ENCODE data around the gene GLYATL1. TPM values are rescaled to one million over a fixed set of nuclear protein-coding genes. Genes with fewer than 3 reads are reported as not detected.

Gene GLYATL1, protein sequence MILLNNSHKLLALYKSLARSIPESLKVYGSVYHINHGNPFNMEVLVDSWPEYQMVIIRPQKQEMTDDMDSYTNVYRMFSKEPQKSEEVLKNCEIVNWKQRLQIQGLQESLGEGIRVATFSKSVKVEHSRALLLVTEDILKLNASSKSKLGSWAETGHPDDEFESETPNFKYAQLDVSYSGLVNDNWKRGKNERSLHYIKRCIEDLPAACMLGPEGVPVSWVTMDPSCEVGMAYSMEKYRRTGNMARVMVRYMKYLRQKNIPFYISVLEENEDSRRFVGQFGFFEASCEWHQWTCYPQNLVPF
- 0.69 and 0.96 TPM in 2 replicates for total RNA-seq (2014; rRNA removed)
- polyA plus RNA-seq (2012) = 0.36 TPM

DNA sequence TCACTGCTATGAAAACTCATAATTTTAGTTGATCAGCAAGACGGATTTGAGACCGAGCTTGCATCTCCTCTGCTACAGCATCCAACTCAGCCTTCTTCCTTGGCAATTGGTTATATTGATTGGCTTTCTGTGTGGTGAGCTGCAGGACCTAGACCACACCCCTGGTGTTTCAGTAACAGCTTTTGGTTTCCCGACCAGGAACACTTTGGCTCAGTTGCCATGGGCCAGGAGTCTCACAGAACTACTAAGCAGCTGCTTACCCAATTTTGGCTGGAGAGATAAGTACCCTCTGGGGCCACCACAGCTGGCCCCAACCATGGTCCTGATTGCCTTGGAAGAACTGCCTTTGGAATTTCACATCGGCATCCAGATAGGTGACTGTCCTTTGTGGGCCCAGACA lies at the start of gene GLYATL1:
Gene GLYATL1, plus strand, starts transcription at position 212 of the 400 bp plus-strand sequence. CDS start 7,600 bp downstream, outside the sequence.
- DNase-seq (ENCODE audit: low read depth) = no peak

DNA sequence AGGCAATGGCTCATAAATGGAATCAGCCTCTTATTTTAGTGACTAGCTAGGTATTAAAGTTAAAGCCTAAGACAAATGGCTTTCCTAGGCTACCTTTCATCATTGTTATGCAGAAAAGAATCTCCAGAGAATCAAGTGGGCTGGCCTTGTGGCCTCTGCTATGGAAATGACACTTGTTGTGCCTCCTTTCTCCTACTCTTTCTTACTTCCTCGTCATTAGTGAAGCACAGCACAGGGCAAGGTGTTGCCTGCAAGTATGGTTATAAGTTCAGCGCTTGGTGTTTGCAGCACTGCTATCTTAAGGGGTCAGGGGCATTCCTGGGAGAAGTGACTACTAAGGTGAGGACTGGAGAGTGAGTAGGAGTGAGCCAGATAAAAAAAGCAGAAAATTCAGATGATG lies 45.4 kb upstream of the GLYATL1 start:
- no peak for DNase-seq (ENCODE audit: low read depth)

DNA sequence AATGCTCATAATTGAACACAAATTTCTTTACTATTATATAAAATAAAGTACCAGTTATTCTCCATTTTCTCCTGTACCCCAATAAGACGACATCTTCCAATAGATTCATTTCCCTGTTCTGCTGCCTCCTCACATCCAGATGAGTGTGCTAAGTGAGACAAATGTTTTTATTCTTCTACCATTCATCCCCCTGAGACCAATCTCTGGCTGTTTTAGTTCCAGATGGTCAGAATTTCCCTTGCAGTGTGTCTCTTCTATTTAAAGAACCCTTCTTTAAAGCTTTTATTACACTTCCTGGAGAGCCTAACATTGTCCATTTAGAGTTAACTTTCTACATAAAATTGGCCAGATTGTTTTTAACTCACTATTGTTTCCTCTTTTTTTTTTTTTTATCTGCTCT lies 41.2 kb upstream of the GLYATL1 start:
- DNase-seq (ENCODE audit: low read depth) = no peak

DNA sequence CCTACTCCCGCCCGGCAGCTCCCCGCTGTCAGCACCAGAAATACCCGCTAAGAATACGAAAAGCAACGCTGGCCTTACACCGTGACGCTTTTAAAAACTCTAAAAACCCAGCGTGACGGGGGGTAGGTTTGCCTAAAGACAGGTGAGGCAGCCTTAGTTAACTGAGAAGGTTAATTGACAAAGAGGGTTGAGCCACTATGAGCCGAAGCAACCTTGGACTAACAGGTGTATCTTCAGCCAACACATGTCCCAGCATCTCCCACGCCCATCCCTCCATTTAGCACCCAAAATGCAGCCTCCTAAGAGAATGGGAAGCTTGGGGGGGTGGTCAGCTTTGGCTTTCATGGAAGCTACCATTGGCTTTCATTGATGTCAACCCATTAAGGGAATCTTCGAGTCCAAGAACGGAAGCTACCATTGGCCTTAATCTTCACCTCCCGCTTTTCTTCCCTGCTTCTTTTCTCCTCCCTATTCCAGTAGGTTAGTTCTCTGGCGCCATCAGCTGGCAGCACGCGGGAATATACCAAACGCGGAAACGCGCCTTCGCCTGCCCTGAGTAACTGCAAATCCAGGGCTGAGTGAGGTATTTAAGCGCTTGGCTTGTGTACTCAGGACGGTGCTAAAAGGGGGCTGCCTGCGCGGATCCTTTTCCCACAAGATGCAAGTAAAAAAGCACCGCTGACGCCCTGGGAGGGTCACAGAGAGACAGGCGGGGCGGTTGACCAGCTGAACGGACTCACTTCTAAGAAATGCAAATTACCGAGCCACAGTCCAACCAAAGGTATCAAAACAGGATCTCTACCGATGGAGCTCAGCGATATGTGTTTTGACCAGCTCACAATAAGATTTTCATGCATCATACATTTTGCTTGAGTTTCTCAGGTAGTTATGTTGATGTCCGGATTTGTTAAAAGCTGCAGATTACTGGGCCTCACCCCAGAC lies 38.5 kb upstream of the GLYATL1 start:
- peak; percentile 58 for DNase-seq (ENCODE audit: low read depth)

DNA sequence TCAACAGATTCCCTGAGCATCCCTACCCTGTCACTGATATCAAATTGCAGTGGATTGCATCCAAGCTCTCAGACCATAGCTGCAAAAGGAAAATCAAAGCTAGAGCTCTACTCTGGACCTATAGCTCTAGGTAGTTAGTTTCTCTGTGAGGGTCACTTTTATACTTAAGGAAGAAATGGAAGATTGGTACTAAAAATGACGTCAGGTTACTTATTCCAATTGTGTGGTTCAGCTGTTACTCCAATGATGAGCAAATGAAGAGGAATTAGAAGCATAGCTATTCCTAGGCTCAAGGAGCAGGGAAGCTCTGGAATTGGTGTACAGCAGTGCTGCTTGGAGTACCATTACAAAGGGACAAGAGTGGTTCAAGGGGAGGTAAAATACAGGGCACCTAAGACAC lies 36.4 kb upstream of the GLYATL1 start:
- DNase-seq (ENCODE audit: low read depth) = no peak

DNA sequence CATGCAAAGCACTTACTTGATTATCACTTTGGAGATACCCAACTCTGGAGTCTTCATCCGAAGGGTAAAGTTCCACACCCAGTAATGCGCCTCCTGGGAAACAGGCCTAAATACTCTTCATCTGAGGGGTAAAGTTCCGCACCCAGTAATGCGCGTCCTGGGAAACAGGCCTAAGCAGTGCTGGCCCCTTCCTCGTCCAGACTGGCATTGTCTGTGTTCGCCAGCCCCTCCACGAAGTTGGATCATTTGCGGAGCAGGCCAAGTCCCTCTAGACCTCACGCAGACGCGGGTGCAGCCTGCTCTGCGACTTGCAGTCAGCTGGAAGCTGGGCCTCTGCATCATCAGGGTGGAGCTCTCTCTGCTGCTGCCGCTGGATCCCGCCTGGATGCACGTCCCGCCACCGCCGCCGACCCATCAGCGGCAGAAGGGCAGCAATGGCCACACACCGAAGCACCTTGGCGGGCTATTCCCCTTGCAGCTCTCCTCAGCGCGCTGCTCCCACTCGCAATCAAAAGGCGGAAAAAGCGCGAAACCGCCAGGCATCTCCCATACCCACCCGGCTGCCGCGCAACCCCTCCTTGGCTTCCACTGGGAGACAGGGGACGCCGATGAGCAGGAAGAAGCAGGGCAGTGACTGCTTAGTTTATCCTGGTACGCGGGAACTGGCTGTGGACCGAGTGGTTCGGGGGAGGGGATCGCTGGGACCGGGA lies 34.1 kb upstream of the GLYATL1 start:
- peak; percentile 53 for DNase-seq (ENCODE audit: low read depth)

DNA sequence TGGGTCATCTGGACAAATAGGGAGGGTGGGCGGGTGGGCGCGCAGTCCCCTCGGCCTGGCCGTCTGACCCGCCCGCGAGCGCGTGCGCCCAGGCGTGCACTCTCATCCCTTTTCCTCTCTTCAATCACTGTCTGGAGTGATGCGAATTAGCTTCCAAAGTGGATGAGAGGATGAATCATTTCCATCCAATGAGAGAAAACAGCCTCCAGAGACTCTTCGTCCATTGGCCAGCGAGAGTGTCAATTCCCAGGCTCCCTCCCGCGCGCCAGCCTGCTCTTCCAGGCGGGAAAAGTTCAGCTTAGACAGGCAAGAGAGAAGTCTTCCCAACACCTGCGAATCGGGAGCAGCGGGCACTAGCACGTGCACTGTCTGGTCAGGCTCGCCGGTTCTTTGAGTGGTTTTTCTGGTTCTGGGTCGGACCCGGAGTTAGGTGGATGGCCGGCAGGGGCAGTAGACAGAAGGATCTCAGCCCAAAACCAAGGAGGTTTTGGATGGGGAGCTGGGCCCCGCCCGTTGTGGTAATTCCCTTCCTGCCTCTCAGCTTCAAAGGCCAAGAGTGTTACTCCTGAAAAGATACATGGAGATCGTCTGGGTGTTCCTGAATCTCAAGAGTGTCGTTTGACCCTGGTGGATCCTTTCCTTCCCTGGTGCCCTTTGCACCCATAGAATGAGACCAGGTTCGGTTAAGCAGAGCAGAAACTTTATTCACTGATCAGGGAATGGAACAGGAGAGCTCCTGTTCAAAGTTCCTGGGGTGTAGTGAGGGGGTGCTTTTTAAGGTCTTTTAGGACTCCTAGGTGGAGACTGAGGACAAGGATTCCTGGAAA lies 33.4 kb upstream of the GLYATL1 start:
- peak; percentile 83 for DNase-seq (ENCODE audit: low read depth)

DNA sequence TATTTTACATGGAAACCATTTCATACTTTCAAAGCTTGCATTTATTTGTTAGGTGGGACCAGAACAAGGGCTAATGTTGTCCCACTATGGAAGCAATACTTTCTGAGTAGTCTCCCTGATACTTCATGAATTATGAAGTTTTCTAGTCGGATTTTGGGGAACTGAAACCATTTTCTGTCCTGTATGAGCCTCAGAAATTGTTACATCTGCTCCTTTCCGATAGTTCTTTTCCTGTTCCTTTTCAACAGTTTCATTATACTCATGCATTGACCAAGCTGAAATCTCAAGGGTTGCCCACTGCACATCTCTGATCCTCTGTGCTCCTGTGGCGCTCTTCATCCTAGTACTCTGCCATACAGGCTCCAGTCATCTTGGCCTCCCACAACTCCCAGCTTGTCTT lies 31.5 kb upstream of the GLYATL1 start:
- no peak for DNase-seq (ENCODE audit: low read depth)

DNA sequence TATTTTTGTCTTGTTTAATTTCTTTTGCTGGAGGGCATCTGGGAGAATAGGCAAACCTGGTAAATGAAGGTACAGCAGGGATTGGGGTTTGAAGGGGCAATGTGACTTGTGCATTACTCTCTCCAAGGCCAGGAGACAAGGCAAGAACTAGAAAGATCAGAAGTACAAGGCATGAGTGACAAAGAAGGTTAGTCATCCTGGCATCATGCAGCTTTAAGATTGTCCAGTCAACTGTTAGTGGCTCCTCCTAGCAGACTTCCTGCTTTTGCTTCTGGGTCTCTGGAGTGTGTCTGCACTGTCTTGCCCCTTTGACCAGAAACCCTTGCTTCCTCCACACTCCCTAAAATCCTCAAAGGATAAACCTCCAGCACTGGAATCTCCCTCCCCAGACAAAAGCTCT lies 27.2 kb upstream of the GLYATL1 start:
- no peak for DNase-seq (ENCODE audit: low read depth)

DNA sequence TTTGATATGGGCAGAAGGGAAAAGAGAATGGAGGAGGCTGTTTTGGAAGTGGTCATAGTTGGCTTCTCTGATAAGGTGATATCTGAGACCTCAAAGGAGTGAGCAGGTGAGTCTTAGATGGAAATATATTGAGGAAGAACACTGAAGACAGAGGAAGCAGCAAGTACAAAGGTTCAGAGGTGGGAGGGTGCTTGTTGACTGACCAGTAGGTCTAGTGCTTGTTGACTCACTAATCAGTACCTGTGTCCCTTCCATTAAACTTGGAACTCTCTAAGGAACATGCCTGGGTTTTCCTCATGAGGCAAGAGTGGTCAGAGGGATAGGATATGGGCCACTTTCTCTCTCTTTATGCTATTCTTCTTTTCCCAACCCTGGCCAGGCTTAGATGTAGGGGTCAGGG lies 25.6 kb upstream of the GLYATL1 start:
- no peak for DNase-seq (ENCODE audit: low read depth)

DNA sequence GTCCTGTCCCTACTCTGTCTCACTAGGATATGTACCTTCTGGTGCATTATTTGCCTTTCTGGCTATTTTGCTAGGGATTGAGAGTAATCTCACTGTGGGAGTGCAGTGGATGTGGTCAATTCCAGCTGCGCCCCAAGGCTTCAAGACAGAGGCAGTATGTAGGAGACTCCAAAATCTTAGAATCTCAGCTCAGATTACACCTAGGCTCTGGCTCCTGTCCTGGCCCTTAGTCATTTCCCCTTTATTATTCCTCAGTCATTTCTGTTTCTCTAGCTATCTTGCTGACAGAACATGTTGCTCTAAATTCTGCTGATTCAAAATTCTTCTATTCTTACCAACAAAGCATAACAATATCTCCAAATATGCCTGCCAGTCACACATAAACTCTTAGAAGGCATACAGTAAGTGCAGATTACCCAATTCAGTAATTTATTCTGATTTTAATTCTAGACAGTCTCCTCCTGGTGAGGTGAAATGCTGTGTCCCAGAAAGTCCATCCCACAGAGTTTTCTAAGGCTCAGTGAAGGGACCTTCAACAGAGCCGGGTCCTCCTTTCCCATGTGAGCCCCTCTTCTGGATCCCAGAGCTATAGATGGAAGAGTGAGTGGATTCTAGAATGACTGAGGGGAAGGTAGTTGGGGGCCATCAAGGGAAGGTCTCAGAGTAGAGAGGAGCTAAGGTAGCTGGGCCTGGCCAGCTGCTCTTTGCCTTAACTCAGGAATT lies 24.3 kb upstream of the GLYATL1 start:
- no peak for DNase-seq (ENCODE audit: low read depth)

DNA sequence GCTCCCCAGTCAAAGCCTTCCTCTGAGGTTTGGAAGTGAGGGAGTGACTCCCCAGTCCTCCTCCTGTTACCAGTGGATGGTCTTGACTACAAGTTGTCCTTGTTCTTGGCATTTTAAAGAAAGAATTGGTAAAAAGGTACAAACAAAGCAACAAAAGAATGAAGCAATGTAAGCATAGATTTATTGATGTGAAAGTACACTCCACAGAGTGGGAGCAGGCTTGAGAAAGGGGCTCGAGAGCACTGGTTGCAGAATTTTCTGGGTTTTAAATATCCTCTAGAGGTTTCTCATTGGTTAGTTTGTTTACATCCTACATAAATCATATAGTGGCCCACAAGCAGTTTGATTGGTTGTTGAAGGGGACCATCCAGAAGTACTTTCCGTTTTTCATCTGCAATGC lies 22.7 kb upstream of the GLYATL1 start:
- no peak for DNase-seq (ENCODE audit: low read depth)

DNA sequence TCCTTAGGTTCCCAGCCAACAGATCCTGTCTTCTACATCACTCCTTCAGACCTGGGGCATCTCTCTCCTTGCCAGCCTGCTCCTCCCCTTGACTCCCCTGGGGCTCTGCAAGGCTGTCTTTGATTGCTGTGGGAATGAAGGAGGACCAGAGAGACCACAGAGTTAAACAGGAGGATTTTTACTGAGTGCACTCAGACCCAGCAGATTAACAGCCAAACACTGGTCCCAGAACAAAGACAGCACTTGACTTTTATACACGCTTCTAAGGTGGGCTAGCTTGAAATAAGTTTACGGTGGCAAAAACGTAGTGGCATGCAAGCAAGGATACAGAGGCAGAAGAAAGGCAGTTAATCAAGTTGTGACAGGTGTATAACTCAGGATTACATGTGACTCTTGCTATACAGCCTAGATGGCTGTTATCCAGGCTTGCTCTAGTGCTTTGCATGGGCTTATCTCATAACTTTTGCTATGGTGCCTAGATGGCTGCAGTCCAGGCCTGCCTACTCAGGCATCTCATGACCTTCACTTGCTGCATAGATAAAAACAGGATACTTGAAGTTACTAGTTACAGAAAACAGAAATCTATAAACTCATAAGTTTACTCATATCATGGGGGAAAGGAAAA lies 22.0 kb upstream of the GLYATL1 start:
- no peak for DNase-seq (ENCODE audit: low read depth)

DNA sequence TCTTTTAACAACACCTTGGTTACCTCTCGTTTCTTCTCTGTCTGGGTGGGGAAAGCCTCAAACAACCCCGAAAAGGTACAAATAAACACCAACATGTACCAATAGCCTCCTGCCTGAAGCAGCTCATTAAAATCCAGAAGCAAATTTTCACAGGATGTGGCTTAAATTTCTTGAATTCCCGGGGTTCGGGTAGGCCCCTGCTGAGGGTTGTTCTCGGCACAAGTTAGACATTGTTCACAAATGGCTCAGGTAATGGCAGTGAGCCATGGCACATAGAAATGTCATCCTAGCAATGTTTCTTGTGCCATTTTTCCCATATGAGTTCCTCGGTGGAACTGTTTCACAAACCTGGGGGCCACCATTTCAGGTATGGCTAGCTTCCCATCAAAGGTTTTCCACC lies 19.7 kb upstream of the GLYATL1 start:
- DNase-seq (ENCODE audit: low read depth) = no peak

DNA sequence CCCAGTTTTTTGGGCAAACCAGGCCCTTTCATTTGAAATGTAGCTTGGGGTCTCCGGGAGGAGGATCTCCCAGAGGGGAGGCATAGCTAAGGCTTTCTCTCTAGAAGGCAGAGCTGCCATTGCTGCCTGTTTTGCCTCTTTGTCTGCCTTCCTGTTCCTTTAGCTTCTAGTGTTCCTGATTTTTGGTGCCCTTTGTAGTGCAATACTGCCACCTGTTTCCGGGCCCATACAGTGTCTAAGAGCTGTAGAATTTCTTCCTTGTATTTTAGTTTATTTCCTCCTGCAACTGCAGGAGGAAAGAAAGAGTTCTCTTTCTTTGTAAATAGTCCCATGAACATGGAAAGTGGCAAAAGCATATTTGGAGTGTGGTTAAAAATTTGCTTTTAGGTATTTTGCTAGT lies 19.3 kb upstream of the GLYATL1 start:
- DNase-seq (ENCODE audit: low read depth) = no peak

DNA sequence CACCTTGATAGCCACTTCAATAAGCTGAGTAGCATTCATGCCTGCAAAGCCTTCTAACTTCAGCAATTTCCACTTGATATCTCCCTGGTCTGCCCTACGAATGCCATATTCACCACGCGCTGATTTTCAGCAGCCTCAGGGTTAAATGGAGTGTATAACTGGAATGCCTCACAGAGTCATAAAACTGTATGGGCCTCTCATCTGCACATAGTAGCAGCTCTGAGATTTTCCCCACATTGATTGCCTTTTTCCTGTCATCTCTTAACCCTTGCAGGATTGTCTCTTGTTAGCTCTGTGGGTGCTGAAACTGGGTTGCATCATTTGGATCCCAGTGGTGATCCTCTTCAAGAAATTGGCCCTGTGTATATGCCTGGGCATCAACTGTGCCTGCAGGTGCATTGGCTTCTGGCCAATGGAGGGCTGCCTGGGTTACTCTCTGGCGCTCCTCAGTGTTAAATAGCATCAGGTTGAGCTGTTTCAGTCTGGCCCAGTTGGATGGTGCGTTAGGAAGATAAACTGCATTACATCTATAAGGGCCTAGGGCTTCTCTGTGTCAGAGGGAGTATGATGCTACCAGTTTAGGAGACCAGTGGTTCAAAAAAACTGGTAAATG lies 17.4 kb upstream of the GLYATL1 start:
- no peak for DNase-seq (ENCODE audit: low read depth)

DNA sequence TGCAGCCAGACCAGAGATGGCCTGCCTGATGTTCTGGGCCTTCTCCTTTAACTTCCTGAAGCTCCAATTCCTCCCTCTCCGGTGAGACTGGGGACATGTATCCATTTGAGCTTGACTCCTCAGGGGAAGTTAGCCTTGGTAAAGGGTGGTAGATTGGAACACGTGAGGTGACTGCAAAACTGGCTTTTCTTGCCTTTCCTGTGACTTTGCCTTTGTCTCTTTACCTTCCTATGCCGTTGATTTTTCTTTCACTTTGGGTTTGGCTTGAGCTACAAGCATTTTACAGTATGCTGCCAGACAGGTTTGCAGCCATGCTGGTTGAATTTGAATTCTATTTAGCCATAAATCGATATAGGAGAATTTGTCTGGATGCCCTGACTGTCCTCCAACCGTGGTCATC lies 16.8 kb upstream of the GLYATL1 start:
- DNase-seq (ENCODE audit: low read depth) = no peak

DNA sequence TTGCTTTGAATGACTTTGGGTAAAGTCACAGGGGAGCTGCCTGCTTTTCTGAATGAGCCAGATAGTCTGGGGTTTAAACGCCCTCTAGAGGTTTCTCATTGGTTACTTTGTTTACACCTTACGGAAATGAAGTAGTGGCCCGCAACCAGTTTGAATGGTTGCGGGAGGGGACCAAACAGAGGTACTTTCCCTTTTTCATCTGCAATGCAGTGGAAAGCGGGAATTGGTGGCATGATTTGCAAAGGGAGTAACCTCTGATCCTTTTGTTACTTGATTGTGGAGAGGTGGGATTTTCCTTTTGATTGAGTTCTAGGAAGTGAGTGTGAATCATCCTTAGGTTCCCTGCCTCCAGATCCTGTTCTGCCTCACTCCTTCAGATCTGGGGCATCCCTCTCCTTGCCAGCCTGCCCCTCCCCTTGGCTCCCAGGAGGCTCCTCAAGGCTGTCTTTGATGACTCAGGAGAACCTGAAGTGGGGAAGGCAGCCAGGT lies 15.9 kb upstream of the GLYATL1 start:
- peak; percentile 26 for DNase-seq (ENCODE audit: low read depth)

DNA sequence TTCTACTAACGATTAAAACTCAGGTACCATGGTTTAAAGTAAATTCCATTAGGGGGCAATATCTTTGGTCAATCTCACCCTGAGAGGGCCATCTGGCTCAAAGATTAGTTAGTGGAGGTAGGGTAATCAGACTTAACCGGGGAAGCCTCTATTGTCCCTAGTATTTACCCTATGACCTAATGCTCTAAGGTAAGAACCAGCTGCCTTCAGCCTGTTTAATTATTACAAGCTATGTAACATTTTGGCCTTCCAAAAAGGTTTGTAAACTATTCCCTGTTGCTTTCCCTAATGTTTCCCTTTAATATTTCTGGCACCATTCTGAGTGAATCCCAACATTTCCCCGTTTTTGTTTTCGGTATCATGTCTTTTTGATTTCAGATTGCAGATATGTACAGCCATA lies 15.1 kb upstream of the GLYATL1 start:
- DNase-seq (ENCODE audit: low read depth) = no peak
